ENCODE data around the gene MPC2.
"Not testable (repeated sequence)": the region's sequence is repeated elsewhere in the genome, so short reads cannot be mapped to it uniquely, and the experiment has no call there.

MPC2 gene

DNA sequence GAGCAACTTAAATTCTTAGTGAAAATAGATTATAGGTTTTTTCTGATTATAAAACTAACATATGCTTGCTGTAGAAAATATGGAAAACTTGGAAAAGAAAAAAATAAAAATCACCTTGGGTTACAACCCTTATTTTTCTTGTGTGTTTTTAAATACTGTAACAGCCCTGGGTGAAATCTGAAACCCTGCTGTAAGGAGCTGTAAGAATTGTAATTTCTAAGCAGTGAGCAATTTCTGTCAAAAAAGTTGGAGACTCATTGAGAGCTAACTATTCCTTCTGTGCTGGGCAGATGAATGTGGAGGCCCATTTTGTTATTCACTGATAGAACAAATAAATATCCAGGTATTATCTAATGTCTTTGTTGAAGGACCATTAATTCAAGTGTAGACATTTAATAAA, 65.5 kb downstream of the MPC2 start:
- DNase-seq (ENCODE audit: extremely low spot score) = no peak
- no peak for TF ChIP-seq FOXM1 (IDR thresholded peaks at IDR 0.05; ENCODE audit: borderline replicate concordance)
- no peak for TF ChIP-seq TARDBP (IDR thresholded peaks at IDR 0.05)
- TF ChIP-seq, protein P1, sequence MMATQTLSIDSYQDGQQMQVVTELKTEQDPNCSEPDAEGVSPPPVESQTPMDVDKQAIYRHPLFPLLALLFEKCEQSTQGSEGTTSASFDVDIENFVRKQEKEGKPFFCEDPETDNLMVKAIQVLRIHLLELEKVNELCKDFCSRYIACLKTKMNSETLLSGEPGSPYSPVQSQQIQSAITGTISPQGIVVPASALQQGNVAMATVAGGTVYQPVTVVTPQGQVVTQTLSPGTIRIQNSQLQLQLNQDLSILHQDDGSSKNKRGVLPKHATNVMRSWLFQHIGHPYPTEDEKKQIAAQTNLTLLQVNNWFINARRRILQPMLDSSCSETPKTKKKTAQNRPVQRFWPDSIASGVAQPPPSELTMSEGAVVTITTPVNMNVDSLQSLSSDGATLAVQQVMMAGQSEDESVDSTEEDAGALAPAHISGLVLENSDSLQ (IDR thresholded peaks at IDR 0.05) = no peak
- TF ChIP-seq SP1 (IDR thresholded peaks at IDR 0.05) = no peak
- TF ChIP-seq FOXK2 (IDR thresholded peaks at IDR 0.05) = no peak
- TF ChIP-seq SUZ12 (IDR thresholded peaks at IDR 0.05) = no peak
- no peak for TF ChIP-seq ARNT (IDR thresholded peaks at IDR 0.05)
- no peak for TF ChIP-seq BHLHE40 (IDR thresholded peaks at IDR 0.05; ENCODE audit: borderline replicate concordance)
- CTCF ChIA-PET = interaction anchor here (1.1 to 1.5 kb wide), 2 partner anchors 9 to 211 kb away, joined by 3 to 9 read pairs; no protein-coding TSS in a partner anchor
- POLR2A ChIA-PET = interaction anchor here (1.0 kb wide), 1 partner anchor 10 kb away, joined by 3 read pairs; no protein-coding TSS in a partner anchor

DNA sequence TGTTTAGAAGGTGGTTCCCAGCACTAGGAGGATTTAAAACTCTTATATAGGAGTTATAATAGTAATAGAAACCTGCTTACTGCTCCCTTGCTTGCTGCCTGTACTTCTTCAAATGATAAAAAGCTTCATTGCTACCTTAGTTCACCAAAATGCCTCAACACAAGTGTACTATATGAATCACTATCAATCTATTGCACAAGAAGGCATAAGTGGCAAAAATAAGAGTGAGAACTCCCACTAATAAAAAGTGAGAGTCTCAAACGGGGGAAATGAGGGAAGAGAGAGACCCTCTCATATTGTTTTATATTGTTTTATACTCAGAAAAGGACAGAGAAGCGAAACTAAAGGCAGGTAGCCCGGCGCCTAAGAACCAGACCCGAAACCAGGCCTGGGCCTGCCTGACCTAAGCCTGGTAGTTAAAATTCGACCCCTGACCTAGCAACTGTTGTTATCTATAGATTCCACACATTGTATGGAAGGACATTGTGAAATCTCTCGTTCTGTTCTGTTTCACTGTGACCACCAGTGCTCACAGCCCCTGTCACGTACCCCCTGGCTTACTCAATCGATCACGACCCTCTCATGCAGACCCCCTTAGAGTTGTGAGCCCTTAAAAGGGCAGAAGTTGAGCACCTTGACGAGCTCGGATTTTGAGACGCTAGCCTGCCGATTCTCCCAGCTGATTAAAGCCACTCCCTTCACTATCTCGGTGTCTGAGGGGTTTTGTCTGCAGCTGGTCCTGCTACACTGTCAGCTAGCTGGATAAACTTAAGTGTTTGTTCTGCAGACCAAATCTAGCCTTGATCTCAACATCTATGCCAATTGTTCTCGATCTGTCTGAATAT, 67.5 kb downstream of the MPC2 start:
- CTCF ChIA-PET; DNase-seq (ENCODE audit: extremely low spot score): not testable (repeated sequence)
- POLR2A ChIA-PET = interaction anchor here (0.6 kb wide), 1 partner anchor 66 kb away, joined by 3 read pairs; no protein-coding TSS in a partner anchor

DNA sequence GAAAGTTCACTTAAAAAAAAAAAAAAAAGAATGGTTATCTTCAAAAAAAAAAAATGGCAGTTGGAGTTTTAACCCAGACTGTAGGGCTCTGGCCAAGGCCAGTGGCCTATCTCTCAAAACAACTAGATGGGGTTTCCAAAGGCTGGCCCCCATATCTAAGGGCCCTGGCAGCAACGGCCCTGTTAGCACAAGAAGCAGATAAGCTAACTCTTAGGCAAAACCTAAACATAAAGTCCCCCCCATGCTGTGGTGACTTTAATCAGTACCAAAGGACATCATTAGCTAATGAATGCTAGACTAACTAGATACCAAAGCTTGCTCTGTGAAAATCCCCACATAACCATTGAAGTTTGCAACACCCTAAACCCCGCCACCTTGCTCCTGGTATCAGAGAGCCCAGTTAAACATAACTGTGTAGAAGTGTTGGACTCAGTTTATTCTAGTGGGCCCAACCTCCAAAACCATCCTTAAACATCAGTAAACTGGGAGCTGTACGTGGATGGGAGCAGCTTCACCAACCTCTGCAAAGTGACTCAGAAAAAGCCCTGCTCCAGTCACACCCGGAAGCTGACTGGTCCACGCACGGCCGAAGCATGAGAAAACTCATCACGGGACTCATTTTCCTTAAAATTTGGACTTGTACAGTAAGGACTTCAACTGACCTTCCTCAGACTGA, 70.0 kb downstream of the MPC2 start:
- CTCF ChIA-PET = interaction anchor here (1.6 kb wide), 1 partner anchor 11 kb away, joined by 3 read pairs; no protein-coding TSS in a partner anchor
- DNase-seq (ENCODE audit: extremely low spot score); POLR2A ChIA-PET: not testable (repeated sequence)
